ENCODE results near the gene FAHD2A. TPM values are rescaled to one million over a fixed set of nuclear protein-coding genes. Genes with fewer than 3 reads are reported as not detected.
"Not testable (repeated sequence)": the region's sequence is repeated elsewhere in the genome, so short reads cannot be mapped to it uniquely, and the experiment has no call there.

FAHD2A gene
- total and polyA plus RNA-seq, 2 of the 8 experiments (the other 6 are each of a cell fraction or from before 2014, with no cell fraction given): 24.2 to 26.7 TPM

DNA sequence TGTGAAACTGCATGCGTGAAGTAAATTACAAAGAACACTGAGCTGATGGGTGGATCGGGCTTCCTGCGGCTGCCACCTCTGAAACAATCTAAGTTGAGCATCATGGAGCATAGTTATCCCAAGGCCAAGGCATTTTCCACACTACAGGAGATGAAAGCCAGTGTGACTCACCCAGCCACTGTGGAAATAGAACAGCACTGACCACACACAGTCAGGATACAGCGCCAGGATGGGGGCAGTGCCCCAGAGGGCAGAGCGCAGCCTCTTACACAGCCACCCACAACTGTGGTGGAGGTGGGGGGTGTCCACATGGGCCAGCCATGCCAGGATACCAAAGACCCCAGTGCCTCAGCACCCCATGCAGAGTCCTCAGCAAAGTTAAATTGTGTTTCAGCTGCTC lies 8.7 kb downstream of the FAHD2A start:
- WGBS, 2 experiments (ENCODE audit: extremely low coverage in 1 of 2, insufficient coverage in 1 of 2, insufficient read length in 1 of 2, insufficient replicate concordance in 2 of 2, low coverage in 1 of 2, low lambda C conversion rate in 2 of 2, missing lambda C conversion rate in 1 of 2): 93% methylated on average over 5 of the region's 5 CpGs; no CpG with 5 or more reads in 1 of the 2 experiments
- POLR2A ChIA-PET (ENCODE audit: partially characterized antibody); H2BK12ac ChIP-seq (ENCODE audit: low read depth, low read length); H3K9ac ChIP-seq (replicated peaks in 1 of 4; ENCODE audit: extremely low read depth in 1 of 4, low read depth in 3 of 4, low read length in 3 of 4); H3K27ac ChIP-seq (ENCODE audit: low read depth, low read length); H3K23me2 ChIP-seq (ENCODE audit: low read depth, low read length); H2BK120ac ChIP-seq (replicated peaks; ENCODE audit: low read depth, low read length); H2BK15ac ChIP-seq (ENCODE audit: low read length); H2AFZ ChIP-seq (ENCODE audit: low read length); H3K4ac ChIP-seq (replicated peaks; ENCODE audit: insufficient read length, low read depth, low read length); H4K20me1 ChIP-seq (replicated peaks in 1 of 2; ENCODE audit: control insufficient read depth in 1 of 2, insufficient read depth in 2 of 2, low read length in 2 of 2); H3K9me3 ChIP-seq (ENCODE audit: insufficient read depth in 2 of 2, low read depth in 1 of 2, low read length in 1 of 2); H3K14ac ChIP-seq (ENCODE audit: insufficient read length); H3K79me2 ChIP-seq (ENCODE audit: control insufficient read depth in 1 of 2, insufficient read depth in 2 of 2, low read length in 2 of 2); H3K4me2 ChIP-seq (ENCODE audit: insufficient read depth in 1 of 2, low read depth in 2 of 2, low read length in 2 of 2); H3K27me3 ChIP-seq (replicated peaks in 1 of 4; ENCODE audit: control insufficient read depth in 3 of 4, extremely low read depth in 1 of 4, insufficient read depth in 3 of 4, low read length in 3 of 4); H3K79me1 ChIP-seq (ENCODE audit: low read depth, low read length); H3K56ac ChIP-seq (replicated peaks; ENCODE audit: insufficient read length, low read depth, low read length); H3K18ac ChIP-seq (ENCODE audit: extremely low read depth, low read length); H3K4me1 ChIP-seq (replicated peaks in 1 of 4; ENCODE audit: control insufficient read depth in 3 of 4, insufficient read depth in 4 of 4, low read length in 3 of 4); FAIRE-seq; H4K5ac ChIP-seq (ENCODE audit: insufficient read length, low read depth, low read length); H3K4me3 ChIP-seq (ENCODE audit: extremely low read depth in 1 of 4, insufficient read depth in 2 of 4, low read depth in 3 of 4, low read length in 4 of 4); H4K91ac ChIP-seq (replicated peaks; ENCODE audit: insufficient read length, low read length); H2BK5ac ChIP-seq (ENCODE audit: low read depth, low read length); DNase-seq (ENCODE audit: low read depth in 1 of 2, low spot score in 2 of 2); H3K36me3 ChIP-seq (ENCODE audit: control insufficient read depth in 2 of 4, insufficient read depth in 4 of 4, low read length in 3 of 4); H2BK20ac ChIP-seq (ENCODE audit: low read length); H3K23ac ChIP-seq (ENCODE audit: insufficient read length); H4K8ac ChIP-seq (ENCODE audit: extremely low read depth, insufficient read depth, low read length); H2AK5ac ChIP-seq (ENCODE audit: low read depth, low read length); CTCF ChIA-PET (ENCODE audit: partially characterized antibody): not testable (repeated sequence)
